Stimulated activated CD8-positive, alpha-beta memory T cell treated with anti-CD3 and anti-CD28 coated beads, Interleukin-2, amount 100 ng/mL, for 1 hour (primary cell): ENCODE measurements around the gene GRM2.

Source experiments
- DNase-seq, 2 donors: peaks; one replicate each; pipeline ENCODE4 v3.0.0-alpha.2; 2020; ENCODE audit warnings: low read depth in 2 of 2

Gene GRM2

GRCh38 chr3:51706788-51707731 lies at the start of gene GRM2:
TSS of gene GRM2 (plus strand) at chr3:51707068. CDS start at chr3:51708984, 1,916 bp downstream.
- no peak for DNase-seq

- DNase-seq: no peak
Observed at GRCh38 chr3:51657234-51657633, 49.6 kb upstream of the GRM2 start.

GRCh38 chr3:51659942-51660341 lies 46.9 kb upstream of the GRM2 start:
- DNase-seq: no peak

- DNase-seq: no peak
Observed at GRCh38 chr3:51662456-51662855, 44.4 kb upstream of the GRM2 start.

GRCh38 chr3:51668756-51669155 lies 38.1 kb upstream of the GRM2 start:
- no peak for DNase-seq

GRCh38 chr3:51669241-51670052 lies 37.4 kb upstream of the GRM2 start:
- DNase-seq: peak; percentile 62

- DNase-seq: no peak
Observed at GRCh38 chr3:51670053-51670822, 36.6 kb upstream of the GRM2 start.

- peak; percentile 83 to 90 for DNase-seq
Observed at GRCh38 chr3:51670823-51671733, 35.8 kb upstream of the GRM2 start, which contains the start of gene TEX264. TSS of gene TEX264 (plus strand) at chr3:51671252. CDS start at chr3:51674305, 3,053 bp downstream.

GRCh38 chr3:51671734-51672475 lies 35.0 kb upstream of the GRM2 start:
- peak in 1 of 2 donors; percentile 21 for DNase-seq

GRCh38 chr3:51673181-51673801 lies 33.6 kb upstream of the GRM2 start:
- DNase-seq: no peak

GRCh38 chr3:51673802-51674654 lies 32.8 kb upstream of the GRM2 start:
- DNase-seq: no peak

GRCh38 chr3:51675201-51675611 lies 31.7 kb upstream of the GRM2 start:
- no peak for DNase-seq

GRCh38 chr3:51676102-51676640 lies 30.7 kb upstream of the GRM2 start:
- DNase-seq: no peak

- no peak for DNase-seq
Observed at GRCh38 chr3:51677358-51677757, 29.5 kb upstream of the GRM2 start.

- DNase-seq: no peak
Observed at GRCh38 chr3:51678186-51678585, 28.7 kb upstream of the GRM2 start.

- DNase-seq: no peak
Observed at GRCh38 chr3:51678641-51679040, 28.2 kb upstream of the GRM2 start.

GRCh38 chr3:51679318-51679717 lies 27.6 kb upstream of the GRM2 start:
- DNase-seq: no peak

- DNase-seq: no peak
Observed at GRCh38 chr3:51679777-51680176, 27.1 kb upstream of the GRM2 start.
